GM21360 (cell line): ENCODE results near the gene ZNF841.
"Not testable (repeated sequence)": the region's sequence is repeated elsewhere in the genome, so short reads cannot be mapped to it uniquely, and the experiment has no call there.

Source experiments
- ATAC-seq: cut with Tn5 transposase; IDR thresholded peaks from one replicate; pipeline ENCODE4 v1.9.1; 2021; ENCODE audit warnings: mild to moderate bottlenecking, moderate library complexity; ENCODE audit not compliant: unreplicated experiment

The ZNF841 gene

DNA sequence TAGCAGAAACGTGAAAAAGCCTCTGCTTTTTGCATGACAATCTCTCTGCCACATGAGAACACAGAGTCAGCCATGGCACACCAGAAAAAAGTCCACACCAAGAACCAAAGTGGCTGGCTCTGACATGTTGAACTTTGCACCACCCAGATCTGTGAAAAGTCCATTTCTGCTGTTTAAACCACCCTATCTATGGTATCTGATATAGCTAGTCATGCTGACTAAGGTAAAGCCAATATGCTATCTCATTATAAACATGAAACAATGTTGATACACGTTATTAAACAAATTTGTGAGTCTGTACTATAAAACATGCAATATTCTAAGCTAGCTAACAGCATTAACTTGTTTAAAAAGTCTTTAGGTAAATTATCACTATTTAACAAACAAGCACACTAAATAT, 25.9 kb downstream of the ZNF841 start:
- no peak for ATAC-seq

DNA sequence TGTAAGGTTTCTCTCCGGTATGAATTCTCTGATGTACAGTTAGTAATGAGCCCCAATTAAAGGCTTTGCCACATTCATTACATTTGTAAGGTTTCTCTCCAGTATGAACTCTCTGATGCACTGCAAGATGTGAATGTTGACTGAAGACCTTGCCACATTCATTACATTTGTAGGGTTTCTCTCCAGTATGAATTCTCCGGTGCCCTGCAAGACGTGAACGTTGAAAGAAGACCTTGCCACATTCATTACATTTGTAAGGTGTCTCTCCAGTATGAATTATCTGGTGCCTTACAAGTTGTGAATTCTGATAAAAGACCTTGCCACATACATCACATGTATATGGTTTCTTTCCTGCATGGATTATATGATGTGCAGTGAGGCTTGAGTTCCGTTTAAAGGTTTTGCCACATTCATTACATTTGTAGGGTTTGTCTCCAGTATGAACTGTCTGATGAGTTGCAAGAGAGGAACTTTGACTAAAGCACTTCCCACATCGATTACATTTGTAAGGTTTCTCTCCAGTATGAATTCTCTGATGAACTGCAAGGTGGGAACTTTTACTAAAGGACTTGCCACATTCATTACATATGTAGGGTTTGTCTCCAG, 29.2 kb downstream of the ZNF841 start:
- ATAC-seq, result no peak

DNA sequence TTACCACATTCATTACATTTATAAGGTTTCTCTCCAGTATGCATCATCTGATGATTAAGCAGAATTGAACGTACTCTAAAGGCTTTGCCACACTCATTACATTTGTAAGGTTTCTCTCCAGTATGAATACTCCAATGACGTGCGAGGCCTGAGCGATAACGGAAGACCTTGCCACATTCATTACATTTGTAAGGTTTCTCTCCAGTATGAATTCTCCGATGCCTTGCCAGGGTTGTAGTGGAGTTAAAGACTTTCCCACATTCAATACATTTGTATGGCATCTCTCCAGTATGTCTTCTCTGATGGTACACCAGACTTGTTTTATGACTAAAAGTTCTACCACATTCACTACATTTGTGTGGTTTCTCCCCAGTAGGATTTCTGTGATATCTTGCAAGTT, 30.2 kb downstream of the ZNF841 start:
- ATAC-seq, result no peak

DNA sequence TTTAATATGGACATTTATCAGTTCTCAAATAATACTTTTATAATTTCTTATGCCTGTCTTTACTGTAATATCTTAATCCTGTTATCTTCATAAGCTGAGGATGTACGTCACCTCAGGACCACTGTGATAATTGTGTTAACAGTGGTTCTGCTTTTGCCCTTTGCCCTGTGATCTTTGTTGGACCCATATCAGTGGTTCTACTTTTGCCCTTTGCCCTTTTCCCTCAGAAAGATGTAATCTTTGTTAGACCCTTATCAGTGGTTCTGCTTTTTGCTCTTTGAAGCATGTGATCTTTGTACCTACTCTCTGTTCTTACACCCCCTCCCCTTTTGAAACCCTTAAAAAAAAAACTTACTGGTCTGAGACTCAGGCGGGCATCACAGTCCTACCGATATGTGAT, 39.1 kb downstream of the ZNF841 start:
- ATAC-seq, result not testable (repeated sequence)

DNA sequence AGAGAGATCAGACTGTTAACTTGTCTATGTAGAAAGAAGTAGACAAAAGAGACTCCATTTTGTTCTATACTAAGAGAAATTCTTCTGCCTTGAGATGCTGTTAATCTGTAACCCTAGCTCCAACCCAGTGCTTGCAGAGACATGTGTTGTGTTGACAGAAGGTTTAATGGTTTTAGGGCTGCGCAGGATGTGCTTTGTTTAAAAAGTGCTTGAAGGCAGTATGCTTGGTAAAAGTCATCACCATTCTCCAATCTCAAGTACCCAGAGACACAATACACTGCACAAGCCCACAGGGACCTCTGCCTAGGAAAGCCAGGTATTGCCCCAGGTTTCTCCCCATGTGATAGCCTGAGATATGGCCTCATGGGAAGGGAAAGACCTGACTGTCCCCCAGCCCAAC, 43.8 kb downstream of the ZNF841 start:
- not testable (repeated sequence) for ATAC-seq

DNA sequence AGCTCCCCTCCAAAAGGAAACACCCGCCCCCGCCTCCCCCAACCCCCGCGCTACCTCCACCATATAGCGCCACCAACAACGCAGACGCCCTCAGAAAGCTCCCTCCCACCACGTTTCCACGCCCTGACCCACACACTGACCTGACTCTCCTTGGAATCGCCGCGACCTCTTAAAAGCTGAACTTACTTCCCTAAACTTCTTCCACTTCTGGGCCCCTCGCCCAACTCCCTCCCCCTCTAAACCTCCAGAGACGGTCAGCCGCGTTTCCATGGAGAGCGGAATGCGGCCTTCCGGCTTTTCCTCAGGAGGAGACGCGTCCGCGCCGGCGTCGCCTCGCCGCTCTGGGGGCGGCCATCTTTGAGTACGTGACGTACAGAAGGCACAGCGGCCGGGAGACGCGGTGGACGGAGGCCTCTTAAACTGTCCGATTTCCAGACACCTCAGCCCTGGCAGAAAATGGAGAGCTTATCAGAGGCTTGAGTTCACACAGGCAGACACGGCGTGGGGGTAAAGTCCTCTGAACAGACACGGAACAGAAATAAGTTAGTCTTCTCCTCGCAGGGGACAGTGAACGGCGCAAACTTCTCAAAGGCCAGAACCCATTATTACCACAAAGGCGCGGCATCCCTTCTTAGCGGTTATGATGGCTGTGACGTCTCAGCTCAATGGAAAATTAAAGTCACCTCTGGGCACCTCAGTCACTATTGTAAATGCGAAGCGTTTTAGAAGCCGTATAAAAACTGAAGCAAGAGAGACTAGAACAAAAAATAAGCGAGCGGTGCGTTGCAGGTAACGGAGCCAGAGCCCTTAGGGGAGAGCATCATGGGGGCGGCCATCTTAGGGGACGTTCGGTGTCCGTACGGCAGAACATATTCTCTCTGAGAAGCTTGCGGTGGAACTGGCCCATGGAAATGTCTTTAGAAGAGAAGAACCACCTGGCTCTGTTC, 46.7 kb downstream of the ZNF841 start, which contains the start of gene ZNF432:
Gene ZNF432 (minus strand): TSS at position 284 of the 947 bp plus-strand sequence. CDS start 1,970 bp downstream, outside the sequence.
- ATAC-seq, result peak; percentile 80

DNA sequence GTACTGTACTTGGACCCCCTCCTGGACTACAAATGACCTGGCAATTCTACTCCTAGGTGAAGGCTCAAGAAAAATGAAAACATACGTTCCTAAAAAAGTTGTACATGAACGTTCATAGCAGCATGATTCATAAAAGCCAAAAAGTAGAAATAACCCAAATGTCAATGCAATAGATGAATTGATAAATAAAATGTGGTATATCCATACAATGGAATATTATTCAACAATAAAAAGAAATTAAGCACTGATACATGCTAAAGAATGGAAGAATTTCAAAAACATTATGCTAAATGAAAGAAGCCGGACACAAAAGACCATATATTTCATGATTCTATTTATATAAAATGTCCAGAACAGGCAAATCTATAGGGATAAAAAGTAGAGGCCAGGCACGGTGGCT, 56.4 kb downstream of the ZNF841 start:
- ATAC-seq, result no peak

DNA sequence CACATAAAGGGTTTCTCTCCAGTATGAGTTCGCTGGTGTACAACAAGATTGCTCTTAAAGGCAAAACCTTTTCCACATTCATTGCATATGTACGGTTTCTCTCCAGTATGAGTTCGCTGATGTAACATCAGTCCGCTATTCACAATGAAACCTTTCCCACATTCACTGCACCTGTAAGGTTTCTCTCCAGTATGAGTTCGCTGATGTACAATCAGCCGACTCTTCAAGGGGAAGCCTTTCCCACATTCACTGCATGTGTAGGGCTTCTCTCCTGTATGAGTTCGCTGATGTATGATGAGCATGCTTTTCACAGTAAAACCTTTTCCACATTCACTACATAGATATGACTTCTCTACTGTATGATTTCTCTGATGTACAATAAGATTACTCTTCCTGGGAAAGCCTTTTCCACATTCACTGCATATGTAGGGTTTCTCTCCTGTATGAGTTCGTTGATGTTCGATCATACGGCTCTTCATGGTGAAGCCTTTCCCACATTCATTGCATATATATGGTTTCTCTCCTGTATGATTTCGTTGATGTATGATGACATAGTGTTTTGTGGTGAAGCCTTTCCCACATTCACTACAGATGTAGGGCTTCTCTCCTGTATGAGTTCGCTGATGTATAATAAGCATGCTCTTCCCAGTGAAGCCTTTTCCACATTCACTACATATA, 61.4 kb downstream of the ZNF841 start:
- no peak for ATAC-seq

DNA sequence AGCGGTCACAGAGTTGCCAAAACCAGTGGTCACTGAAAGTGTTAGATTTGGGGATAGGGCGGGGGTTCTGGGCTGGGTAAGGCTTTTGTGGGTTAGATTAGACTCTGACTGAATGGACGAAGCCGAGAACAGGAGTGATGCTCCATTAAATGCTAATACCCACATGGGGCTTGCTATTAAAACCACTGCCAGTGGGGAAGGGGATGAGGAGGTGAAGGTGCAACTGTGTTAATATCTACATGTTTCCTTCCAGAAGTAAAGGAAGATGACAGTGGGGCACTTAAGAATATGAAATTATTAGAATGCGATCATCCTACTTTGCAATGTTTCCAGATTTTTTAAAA, 66.8 kb downstream of the ZNF841 start:
- no peak for ATAC-seq

DNA sequence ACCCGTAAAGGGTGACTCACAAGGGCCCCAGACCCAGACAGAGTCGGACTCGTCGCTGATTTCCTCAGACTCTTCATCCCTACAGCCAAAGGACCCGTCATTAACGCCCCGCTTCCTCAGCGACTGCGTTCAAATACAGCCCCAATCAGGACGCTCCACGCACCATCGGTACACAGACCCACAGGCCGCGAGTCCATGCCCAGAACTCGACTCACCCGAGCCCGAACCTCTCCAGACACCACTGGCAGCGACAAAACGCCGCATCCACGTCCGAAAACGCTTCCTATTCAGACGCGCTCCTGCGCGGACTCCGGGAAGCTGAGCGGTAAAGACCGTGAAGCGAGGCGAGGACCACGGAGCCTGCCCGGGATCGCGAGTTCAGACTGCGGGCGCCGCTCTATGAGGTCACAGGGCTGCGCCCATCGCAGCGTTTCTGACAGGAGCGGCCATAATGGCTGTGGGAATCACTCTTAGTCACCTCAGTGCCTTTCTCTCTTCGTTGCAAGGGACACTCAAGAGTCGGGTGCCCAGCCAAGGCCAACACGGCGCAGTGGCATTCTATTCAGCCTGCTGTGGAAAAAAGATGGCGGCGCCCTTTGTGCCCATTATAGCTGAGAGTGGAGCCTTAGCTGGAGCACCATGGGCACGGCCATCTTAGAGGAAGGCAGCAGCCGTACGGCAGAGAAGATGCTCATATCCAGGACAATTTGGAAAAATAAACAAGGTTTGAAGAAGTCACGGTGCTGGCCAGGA, 67.4 kb downstream of the ZNF841 start, which contains the start of gene ZNF614:
Gene ZNF614 (minus strand): TSS at position 353 of the 753 bp plus-strand sequence. CDS start 2,634 bp downstream, outside the sequence.
- peak; percentile 81 for ATAC-seq

DNA sequence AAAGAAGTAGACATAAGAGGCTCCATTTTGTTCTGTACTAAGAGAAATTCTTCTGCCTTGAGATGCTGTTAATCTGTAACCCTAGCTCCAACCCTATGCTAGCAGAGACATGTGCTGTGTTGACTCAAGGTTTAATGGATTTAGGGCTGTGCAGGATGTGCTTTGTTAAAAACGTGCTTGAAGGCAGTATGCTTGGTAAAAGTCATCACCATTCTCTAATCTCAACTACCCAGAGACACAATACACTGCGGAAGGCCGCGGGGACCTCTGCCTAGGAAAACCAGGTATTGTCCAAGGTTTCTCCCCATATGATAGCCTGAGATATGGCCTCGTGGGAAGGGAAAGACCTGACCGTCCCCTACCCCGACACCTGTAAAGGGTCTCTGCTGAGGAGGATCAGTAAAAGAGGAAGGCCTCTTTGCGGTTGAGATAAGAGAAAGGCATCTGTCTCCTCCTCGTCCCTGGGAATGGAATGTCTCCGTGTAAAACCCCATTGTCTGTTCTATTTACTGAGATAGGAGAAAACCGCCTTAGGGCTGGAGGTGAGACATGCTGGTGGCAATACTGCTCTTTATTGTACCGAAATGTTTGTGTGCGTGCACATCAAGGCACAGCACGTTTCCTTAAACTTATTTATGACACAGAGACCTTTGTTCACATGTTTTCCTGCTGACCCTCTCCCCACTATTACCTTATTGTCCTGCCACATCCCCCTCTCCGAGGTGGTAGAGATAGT, 69.1 kb downstream of the ZNF841 start:
- not testable (repeated sequence) for ATAC-seq

DNA sequence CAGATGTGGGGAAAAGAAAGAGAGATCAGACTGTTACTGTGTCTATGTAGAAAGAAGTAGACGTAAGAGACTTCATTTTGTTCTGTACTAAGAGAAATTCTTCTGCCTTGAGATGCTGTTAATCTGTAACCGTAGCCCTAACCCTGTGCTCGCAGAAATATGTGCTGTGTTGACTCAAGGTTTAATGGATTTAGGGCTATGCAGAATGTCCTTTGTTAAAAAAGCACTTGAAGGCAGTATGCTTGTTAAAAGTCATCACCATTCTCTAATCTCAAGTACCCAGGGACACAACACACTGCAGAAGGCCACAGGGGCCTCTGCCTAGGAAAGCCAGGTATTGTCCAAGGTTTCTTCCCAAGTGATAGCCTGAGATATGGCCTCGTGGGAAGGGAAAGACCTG, 71.1 kb downstream of the ZNF841 start:
- not testable (repeated sequence) for ATAC-seq

DNA sequence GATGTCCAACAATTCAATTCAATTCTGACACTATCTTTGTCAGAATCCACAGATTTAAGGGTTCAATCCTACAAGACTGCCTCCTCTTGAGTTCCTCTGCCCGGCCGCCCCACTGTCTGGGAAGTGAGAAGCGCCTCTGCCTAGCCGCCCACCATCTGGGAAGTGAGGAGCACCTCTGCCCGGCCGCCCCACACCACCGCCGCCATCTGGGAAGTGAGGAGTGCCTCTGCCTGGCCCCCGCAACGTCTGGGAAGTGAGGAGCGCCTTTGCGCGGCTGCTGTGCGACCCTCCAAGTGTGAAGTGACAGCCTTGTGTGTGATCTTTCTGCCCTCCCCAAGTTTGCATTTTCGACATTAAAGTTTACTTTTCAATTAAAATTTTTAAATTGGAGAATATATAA, 73.4 kb downstream of the ZNF841 start:
- no peak for ATAC-seq

DNA sequence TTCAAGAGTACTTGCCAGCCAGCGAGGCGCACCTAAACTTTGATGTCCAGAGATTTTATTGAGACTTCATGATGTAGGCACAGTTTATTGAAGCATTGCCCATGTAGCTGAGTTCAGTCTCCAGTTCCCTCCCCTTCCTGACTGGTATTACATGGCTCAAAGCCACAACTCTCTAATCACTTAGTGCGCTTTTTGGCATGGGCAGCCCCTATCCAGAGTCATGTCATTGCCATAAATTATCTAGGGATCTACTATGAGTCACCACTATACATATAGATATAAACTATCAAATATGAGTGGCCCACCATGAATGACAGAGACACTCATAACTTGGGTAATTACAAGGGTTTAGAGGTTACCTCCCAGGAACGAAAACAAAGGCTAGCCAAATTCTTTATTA, 75.1 kb downstream of the ZNF841 start:
- no peak for ATAC-seq
